HG02943 (cell line): ENCODE results near the gene DYNC1I1.

Experiments
- ATAC-seq: cut with Tn5 transposase; IDR thresholded peaks from one replicate; pipeline ENCODE4 v1.9.1; 2021; ENCODE audit warnings: mild to moderate bottlenecking, low read depth, moderate library complexity; ENCODE audit not compliant: unreplicated experiment

Gene DYNC1I1

DNA sequence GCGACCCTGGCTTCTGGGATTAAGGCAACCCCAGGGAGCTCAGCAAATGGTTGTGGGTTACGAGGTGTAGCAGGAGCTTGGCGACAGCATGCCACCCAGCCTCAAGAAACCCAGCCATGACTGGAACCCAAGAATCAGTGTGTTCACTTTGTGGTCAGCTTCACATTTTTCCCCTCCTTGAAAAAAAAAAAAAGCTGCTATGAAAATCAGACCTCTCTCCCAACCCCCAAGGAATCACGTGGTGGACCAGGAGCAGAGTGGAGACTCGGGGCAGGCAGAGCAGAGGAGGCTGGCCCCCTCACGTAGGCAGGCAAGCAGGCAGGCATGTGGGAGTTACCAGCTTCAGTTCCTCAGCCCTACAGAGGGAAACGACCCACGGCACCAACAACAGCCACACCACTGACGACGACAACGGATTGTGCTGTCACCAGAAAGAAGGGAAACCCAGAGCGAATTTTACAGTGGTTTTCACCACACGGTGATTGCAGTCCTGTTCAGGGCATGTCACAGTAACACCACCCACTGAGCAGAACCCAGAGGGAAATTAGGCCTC lies 346.2 kb downstream of the DYNC1I1 start:
- ATAC-seq, result no peak

DNA sequence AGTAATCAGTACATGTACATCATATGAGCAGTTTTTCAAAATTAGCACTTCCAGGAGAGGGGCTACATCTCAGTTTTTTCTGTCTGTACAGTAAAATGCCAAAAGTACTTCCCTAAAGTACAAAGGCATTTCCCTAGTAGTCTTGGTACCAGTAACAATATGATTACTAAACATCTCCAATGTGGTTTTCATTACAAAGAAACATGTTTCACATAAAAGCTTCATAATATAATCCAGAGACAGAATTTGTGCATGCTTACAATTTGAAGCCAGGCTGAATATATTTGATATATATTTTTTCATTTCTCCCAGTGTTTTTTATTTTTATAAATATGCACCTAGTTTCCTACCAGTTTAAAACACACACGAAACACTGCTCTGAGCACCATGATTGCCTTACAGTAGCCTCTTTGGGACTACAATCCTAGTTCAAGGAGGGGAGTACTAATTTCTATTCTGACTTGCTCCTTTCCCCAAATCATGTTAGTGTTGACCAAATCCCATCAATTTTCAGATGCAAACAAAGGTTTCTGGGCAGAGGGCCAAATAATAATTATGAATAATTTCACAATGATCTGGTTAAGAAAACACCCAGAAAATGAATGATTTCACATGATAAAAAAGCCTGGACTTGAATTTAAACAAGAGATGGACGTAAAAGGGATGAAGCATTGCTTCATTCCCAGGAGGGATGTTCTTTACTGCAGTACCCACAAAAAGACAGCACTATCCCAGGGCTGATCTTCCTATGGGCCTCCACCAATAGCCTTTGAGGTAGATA lies 348.3 kb downstream of the DYNC1I1 start:
- no peak for ATAC-seq

DNA sequence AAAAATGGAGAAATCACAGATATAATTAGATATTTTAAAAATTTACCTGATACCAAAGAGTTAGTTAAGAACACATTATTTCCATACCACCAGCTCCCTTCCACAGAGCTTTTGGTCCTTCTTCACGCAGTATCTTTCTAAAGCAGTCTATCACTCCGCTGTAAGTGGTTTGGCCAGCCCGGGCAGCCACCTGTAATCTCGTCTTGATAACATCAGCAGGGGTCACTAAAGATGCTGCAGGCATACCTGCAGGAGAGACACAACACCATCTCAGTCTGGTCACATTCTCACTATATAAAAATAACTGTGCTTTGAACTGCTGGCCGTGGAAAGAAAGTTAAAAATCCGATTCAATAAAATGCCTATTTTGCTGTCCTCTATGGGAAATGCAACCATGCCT lies 349.4 kb downstream of the DYNC1I1 start:
- no peak for ATAC-seq

DNA sequence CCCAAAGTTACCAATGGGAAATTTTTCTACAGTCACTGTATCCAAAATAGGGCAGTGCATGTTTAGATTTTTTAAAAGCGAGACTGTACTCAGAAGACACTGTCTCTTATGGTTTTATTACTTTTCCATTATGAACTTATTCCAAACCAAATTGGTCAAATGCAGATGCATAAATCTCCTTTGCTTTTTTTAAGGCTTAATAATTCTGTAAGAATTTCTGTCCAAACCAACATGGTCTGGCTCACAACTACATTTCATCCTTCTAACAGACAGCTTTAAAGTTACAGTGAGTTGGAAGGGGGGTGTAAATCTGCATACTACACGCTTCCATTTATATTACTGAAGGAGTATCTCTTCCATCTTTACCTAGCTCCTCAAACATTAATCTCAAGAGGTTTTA lies 350.4 kb downstream of the DYNC1I1 start:
- no peak for ATAC-seq

DNA sequence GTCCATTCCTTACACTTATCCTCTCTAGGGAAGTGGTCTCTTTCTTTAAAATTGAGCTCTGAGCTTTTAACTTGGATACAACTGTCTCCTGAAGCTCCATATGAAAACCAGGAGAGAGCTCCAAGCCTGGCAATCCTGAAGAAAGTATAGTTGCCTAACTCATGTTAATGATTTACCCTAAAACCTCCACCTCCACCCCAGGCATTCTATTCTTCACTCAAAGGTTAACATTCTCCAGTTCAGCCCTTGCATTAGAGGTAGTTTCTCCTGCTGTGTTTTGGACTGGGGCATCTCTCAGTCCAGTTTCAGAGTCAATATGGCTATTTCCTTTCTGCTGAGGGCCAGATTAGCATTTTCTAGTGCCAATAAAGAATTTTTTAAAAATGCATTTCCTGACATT lies 354.0 kb downstream of the DYNC1I1 start:
- ATAC-seq, result no peak

DNA sequence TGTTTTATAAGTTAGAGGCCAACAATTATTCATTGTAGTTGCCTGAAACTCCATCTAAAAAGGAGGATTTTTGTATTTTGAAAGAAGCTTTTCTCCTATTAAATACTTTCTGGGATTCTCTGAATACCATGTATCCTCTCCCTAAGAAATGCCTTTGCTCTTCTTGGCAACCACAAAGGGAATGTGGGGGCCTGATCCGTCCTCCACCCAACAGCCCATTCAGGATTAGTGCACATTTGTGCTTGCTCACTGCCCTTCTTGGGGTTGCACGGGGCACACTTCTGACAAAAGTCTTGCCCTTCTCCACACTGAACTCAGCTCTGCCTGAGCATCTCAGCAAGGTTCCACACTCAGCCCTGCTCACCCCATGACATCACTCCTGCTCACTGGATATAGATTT lies 355.4 kb downstream of the DYNC1I1 start:
- no peak for ATAC-seq

DNA sequence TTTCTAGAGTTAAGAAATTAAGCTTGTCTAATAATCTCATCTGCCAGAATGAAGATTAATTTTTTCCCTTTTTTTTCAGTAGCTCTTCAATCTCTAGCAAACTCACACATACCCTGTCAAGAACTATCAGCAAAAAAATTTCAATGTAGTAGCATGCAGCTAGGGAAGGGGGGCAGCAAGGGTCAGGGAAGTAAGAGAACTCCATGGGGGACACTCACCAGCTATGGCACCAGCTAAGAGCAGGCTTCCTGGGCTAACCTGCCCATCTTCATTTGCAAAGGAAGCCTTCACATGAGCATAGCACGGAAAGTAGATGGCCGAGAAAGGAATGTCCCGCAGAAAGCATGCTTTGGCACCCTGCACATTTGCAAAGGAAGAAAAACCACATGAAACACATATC lies 359.2 kb downstream of the DYNC1I1 start:
- no peak for ATAC-seq

DNA sequence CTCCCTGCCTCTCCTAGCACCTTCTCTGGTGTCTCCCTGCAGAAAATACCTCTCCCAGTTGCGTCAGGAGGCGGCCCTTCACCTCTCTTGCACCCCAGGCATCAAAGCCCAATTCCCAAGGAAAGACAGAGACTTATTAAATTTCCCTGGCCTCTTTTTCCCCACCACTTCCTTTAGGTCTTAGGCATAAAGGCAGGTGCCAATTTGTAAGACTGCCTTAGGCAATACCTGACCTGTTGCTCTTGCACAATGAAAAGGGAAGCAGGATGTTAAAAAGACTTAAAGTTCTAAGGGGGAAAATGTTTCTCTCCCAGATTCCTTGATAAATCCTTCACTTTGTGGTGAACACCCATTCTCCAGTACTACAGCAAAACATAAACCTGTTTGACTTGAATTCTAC lies 362.9 kb downstream of the DYNC1I1 start:
- ATAC-seq, result no peak

DNA sequence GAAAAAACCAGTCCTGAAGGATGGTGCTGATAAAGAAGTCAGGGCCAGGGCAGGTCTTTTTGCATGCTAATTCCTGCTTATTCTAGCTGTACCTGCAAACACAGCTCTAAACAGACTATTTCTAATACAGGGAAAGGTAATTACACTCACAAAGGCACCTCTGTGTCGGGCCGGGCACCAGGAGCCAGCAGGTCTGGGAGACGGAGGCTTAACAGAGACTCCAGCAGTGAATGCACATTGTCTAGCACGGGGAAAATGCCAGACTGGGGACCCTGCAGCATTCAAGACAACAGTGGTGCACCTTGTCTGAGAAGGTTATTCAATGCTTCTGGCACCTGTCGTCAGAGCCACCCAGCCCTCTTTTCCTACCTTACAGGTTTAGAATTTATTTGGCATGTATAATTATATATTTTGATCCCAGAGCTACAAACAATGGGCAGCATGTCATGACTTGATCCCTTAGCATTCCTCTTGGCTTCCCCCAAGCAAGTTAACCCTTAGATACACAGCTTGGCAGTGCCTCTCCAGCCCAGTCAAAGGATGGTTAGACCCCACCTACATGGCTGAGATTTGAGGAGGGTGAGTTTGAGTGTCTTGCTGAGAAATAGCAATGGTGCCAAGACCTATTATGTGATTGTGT lies 364.4 kb downstream of the DYNC1I1 start:
- ATAC-seq, result no peak

DNA sequence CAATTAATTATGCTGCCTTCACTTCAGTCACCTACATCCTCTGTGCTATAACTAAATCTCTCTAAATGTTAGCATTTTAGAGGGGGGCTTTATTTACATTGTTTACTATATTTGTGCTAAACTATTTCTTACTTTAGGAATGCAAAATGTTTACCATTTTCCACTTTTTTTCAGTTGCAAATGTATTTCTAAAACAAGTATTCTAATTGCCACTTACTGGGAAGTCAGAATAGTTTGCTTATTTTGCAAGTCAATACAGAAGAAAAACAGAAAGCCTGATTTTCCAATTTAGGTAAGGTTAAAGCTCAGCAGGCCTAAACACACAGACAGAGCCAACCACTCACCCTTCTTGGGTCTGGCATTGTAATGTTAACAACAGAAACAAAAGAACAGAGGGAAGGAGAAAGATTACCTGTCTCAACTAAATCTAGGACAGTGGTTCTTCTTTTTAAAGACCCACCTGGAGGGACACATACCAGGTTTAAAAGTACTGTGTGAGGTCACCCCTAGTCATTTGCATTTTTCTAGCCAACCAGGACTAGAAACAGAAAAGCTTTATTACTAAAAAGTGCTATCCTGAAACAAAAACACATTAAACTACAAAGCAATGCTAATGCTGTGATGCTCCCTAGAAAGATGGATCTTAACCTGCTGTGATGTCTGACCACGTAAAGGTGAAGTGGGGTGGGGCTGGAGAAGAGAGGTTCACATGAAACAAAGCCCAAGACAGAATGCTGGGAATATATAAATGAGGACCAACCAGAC lies 371.3 kb downstream of the DYNC1I1 start:
- ATAC-seq, result no peak

DNA sequence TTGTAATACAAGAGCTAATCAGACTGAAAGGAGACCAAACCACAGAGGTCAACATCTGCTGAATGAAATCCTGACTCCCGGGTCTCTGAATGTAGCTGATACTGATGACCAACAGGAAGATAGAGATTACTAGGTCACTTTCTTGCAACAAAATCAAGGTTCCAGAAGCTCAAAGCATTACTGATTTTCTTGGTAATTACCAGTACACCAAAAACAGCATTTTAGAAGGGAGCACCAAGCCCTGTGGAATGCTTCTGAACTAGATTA lies 371.8 kb downstream of the DYNC1I1 start:
- no peak for ATAC-seq
